Fibroblast of upper back skin (primary cell): ENCODE measurements around the gene LRRK1.
"Not testable (repeated sequence)": the region's sequence is repeated elsewhere in the genome, so short reads cannot be mapped to it uniquely, and the experiment has no call there.

Experiments
- DNase-seq: peaks from one replicate; pipeline ENCODE4 v3.0.0-alpha.2; 2013

LRRK1 gene

DNA sequence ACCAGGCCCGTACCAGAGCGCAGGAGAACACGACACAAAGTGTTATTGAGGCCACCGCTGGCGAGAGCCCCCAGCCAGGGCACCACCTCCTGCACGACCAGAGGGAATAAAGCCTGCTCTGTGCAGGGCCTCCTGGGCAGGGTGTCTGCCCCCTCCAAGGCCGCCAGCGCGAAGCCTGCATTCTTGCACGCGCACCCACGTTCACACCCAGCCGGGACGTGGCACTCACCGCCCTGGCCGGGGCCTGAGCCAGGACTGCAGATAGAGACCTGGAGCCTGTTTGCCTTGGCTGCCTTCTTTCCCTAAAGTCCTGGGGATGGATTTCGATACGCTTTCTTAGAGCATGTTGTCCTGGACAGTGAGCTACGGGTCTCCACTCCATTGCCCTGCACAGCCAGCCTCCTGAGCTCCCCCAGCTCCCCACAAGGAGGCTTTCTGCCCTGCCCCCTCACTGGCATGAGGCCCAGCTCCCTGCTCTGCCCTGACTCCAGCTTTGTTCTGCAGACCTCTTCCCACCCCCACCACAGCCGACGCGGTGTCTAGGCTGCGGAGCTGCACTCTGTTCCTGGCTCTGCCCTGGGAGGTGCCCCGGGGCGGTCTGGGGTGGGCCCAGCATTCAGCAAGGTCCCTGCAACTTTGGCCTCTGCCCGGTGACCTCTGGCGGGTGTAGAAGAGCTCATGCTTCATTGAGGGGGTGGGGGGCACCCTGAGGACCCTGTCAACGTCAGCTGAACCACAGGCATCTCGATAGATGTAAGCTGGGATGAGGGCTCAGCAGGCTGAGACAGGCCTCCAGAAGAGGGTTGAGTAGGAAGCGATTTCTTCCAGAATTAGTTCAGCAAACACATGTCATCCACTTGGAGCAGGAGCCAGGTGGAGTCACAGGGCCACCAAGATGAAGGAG is 145.0 kb downstream of the LRRK1 start:
- peak; percentile 32 for DNase-seq

DNA sequence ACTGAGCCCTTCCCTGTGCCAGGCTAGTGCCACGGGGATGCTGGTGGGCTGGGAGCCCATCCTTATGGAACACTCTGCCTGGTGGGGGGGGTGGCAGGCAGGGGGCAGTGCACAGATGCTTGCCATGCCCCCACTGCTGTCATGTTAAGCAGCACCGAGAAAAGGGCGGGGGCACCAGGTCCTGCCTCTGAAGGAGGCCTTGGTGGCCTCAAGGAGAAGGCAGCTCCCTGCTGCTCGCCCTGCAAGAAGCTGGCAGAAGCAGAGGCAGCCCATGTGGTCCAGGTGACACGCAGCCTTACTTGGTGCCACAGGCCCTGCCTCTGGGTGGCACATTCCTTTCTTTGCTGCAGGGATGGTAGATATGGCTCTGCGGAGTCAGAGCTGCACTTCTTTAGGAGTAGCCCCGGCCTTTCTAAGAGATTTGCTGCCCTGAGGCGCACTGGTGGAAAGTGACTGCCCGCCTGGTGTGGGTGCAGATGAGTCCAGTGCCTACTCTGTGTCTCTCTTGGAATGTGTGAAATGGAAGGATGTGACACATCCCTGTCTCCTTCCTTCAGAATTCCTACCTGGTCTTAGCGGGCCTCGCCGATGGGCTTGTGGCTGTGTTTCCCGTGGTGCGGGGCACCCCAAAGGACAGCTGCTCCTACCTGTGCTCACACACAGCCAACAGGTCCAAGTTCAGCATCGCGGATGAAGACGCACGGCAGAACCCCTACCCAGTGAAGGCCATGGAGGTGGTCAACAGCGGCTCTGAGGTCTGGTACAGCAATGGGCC is 145.8 kb downstream of the LRRK1 start:
- no peak for DNase-seq

DNA sequence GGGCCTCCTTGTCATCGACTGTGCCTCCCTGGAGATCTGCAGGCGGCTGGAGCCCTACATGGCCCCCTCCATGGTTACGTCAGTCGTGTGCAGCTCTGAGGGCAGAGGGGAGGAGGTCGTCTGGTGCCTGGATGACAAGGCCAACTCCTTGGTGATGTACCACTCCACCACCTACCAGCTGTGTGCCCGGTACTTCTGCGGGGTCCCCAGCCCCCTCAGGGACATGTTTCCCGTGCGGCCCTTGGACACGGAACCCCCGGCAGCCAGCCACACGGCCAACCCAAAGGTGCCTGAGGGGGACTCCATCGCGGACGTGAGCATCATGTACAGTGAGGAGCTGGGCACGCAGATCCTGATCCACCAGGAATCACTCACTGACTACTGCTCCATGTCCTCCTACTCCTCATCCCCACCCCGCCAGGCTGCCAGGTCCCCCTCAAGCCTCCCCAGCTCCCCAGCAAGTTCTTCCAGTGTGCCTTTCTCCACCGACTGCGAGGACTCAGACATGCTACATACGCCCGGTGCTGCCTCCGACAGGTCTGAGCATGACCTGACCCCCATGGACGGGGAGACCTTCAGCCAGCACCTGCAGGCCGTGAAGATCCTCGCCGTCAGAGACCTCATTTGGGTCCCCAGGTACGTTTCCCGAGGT is 146.5 kb downstream of the LRRK1 start:
- DNase-seq, result no peak

DNA sequence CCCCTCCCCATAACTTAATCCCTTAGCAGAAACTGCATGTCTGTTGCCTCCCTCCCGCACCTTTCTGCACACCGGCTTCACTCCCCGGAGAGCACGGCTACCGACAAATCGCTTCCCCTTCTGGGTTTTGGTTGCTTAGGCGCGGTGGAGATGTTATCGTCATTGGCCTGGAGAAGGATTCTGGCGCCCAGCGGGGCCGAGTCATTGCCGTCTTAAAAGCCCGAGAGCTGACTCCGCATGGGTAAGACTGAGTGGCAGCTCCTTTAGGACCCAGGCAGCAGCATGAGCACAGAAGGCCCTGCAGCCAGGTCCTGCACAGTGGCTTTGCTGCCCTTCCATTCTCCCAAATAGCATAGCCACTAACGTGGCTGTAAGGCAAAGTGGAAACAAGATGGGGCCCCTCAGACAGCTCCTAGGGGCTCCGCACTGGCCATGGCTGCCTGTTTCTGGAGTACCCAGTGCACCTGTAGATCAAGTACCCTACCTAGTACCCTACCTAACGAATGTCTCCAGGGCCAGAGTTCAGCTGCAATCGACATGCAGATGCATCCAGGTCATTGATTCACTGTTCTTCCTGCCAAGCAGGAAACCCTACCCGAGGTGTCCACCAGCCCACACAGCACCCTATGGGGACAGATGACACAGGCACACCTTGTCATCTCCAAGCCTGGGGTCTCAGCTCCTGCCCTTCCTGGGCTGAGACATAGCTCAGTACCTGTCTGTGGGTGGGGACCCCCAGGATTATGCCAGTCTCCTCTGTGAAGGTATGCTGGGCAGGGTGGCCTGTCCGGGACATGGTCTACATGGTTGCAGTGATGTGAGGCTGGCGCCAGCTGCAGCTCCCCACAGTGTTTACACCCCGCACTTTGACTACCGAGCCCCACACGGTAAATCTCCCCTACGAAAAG is 147.6 kb downstream of the LRRK1 start:
- no peak for DNase-seq

DNA sequence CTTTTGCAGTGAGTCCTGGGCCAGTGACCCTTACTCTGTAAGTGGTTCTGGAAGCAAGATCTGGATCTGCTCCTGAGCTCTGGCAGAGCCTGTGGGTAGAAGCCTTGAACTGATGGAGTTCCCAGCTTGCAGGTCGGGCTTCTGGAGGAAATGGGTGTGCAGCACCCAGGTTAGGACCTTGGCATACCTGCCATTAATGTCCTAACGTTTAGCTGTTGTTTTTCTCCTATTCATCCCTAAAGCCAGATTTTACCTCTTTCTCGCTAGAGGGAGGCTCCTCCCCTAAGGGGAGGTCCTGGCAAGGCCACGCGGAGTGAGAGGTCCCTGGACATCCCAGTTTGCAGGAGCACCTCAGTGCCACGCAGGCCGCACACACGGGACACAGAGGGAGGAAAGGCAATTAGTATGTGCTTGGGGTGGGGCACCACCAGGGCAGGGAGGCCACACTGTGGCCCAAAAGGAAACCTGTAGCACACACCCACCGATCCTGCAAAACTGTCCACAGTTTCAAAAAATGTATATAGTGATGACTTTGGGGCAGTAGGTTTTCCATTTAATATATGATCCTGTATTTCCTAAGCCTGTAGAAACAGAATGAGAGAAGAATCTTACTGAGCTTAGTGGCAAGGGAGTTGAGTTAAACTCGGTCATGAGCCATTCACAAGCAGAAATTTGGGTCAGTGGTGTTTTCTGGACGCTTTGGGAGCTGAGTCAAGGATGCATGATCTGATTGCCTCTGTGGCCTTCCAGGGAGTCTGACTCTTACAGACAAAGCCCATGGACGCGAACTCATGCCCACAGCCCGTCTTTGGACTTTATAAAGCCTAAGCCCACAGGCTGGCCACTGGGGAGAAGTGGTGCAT is 148.7 kb downstream of the LRRK1 start:
- DNase-seq, result no peak

DNA sequence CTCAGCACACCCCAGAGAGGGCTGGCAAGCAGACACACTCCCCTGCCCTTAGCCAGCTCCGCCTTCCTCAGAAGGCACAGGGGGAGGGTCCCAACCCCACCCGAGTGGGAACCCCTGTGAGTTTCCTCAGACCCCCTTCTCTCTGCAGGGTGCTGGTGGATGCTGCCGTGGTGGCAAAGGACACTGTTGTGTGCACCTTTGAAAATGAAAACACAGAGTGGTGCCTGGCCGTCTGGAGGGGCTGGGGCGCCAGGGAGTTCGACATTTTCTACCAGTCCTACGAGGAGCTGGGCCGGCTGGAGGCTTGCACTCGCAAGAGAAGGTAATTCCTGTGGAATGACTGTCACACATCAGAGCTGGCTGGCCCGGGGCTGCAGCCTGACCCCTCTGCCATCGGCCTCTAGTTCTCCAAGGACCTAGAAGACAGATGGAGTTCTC is 149.4 kb downstream of the LRRK1 start:
- DNase-seq, result no peak

DNA sequence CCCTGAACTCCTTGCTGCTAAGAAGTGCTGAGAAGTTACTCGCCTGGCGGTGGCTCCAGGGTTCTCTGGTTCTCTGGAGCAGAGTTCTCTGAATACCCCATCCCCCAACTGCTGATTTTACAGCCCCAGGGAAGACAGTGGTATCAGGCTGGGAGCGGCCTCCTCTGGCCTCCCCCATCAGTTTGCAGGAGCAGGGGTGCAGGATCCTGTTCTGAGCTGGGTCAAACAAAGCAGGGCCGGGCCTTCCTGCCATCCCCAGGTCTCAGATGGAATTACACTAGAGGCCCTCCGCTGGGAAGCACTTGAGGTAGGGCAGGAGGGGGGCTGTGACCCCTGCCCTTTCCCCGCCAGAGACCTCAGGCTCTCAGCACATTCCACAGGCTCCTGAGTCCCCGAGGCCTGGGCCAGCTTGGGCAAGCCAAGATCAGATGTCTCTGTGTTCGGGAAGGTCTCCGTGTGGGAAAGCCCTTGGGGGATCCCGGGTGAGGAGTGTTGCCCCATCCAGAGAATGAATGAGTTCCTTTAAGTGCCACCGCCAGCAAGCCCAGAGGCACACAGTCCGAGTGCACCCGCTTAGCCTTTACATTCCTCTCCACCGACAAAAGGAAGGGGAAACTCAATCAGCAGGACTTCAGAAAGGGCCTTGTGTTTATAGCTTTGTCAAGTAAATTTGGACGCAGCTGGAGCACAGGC is 149.9 kb downstream of the LRRK1 start:
- peak; percentile 33 for DNase-seq

DNA sequence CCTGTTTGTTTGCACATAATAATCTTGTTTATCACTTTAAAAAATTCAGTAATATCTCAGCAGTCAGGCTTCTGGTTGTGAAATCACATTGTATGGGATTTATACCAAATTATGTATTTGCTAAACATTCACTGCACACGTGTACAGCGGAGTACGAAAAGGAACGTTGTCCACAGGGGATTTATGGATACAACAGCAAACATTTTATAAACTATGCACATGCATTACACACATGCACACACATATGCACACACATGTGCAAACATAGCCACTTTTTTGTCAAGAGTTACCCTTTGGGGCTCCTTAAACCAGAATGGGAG is 150.5 kb downstream of the LRRK1 start:
- no peak for DNase-seq

DNA sequence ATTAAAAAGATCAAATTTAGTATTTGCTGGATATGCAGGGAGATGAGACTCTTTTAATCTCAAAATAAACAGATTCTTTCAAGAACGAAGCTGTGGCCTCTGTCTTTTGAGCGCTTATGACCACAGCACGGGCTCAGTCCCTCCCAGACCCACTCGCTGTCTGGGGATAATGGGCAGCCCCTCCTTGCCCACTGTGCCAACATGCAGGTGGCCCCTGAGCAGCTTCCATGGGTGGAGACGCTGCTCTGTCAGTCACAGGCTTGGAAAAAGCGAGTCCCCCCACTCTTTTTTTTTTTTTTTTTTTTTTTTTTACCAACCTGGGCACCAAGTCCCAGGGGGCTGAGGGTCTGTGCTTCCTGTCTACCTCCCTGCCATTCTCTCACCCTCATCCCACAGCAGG is 150.9 kb downstream of the LRRK1 start:
- DNase-seq, result no peak

DNA sequence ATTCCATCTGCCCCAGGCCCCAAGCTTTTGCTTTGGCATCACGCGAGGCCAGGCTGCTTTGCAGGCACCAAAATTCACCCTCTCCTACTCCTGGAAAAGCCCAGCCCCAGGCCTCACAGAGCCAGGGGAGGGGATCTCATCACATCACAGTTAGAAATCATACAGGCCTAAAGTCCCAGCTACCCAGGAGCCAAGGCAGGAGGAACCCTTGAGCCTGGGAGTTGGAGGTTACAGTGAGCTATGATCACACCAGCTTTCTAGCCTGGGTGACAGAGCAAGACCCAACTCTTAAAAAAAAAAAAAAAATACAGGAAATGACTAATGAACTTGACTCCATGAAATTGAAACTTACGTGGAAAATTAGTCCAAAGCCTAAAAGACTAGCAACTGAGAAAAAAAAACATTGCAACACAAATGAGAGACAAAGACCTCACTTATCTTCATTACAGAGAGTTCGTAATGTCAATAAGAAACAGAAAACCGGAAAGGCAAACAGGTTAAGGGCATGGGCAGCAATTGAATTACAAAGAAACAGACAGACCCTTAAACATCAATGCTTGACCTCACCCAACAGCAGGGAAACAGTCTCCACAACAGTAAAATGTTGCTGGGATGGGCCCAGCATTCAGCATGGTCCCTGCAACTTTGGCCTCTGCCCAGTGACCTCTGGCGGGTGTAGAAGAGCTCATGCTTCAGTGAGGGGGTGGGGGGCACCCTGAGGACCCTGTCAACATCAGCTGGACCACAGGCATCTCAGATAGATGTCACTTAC is 151.5 kb downstream of the LRRK1 start:
- peak; percentile 73 for DNase-seq

DNA sequence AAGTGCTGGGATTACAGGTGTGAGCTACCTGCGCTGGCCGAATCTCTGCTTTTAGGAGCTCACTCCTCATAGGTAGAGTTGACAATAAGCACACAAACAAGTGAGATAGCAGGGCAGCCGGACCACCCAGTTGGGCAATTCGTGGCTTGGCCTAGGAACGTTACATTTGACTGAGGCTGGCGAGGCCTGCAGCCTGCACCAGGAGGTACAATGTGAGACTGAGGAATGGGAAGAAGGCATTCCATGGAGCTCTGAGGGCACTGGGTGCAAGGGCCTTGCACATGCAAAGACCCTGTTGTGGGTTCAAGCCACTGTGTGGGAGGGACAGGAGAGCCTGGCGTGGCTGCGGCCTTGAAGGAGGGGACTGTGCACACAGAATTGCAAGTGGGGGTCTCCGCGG is 152.5 kb downstream of the LRRK1 start:
- no peak for DNase-seq

DNA sequence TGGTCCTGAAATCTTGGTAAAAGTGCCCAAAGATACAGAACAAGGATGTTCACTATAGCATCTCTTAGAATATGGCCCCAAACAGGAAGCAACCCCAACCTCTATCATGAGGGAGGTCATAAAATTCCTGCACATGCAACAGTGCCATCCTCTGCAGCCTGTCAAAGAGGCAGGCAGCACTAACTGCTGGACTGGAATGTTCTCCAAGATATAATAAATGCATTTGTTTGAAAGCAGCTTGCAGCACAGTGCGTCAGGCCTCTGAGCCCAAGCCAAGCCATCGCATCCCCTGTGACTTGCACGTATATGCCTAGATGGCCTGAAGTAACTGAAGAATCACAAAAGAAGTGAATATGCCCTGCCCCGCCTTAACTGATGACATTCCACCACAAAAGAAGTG is 153.1 kb downstream of the LRRK1 start:
- DNase-seq, result not testable (repeated sequence)

DNA sequence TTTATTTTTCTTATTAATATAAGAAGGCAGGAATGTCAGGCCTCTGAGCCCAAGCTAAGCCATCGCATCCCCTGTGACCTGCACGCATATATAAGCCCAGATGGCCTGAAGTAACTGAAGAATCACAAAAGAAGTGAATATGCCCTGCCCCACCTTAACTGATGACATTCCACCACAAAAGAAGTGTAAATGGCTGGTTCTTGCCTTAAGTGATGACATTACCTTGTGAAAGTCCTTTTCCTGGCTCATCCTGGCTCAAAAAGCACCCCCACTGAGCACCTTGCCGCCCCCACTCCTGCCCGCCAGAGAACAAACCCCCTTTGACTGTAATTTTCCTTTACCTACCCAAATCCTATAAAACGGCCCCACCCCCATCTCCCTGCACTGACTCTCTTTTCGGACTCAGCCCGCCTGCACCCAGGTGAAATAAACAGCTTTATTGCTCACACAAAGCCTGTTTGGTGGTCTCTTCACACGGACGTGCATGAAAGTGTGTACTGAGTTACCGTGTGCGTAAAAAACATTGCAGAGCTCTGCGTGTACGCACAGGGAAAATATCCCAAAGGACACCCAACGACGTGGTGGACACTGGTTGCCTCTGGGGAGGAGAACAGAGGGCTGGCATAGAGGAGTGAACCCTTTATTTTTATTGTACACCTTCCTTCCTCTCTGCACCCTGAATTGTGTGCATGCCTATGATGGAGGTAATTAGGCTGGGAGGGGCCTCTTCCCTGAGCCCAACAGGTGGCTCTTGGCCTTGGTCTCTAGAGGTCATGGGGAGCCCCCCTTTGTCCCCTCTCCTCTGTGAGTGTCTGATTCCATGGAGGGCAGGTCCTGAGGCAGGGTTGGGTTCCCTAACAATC is 158.9 kb downstream of the LRRK1 start:
- not testable (repeated sequence) for DNase-seq

DNA sequence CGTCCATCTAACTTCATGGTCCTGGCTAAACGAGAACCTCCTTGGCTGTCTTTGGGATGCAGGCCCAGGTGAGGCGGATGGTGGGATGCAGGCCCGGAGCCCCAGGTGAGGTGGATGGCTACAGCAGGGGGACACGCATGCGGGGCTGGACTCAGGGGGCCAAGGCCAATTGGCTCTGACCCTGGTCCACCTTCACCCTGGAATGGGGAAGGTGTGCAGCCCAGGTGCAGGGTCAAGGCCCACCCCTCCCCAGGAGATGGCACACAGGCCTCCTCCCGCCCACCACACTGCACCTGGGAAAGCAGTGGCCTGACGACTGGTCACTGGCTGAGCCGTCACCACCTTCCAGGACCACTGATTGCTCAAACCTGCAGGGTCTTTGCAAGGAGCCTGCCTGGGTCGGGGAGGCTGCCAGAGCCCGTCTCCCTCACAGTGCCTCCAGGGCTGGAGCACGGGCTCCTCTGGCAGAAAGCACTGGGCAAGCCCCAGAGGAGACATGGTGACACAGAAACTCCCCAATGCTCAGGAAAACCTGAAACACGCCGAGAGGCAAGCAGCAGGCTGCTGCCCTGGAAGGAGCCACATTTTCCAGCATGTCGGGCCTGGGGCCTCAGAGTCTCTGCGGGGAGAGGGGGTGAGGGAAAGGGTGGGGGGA is 159.6 kb downstream of the LRRK1 start:
- no peak for DNase-seq

DNA sequence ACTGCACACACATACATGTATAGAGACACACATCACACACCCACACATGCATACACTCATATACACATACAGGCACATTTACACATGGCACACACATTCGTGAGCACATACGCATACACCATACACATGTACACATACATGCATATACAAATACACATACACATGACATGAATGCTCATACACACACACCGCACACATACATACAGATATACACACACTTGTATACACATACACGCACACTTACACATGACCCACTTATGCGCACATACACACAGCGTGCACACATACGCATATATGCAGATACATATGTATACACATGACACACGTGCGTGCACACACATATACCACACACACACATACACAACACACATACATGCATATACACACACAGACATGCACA is 162.7 kb downstream of the LRRK1 start:
- no peak for DNase-seq

DNA sequence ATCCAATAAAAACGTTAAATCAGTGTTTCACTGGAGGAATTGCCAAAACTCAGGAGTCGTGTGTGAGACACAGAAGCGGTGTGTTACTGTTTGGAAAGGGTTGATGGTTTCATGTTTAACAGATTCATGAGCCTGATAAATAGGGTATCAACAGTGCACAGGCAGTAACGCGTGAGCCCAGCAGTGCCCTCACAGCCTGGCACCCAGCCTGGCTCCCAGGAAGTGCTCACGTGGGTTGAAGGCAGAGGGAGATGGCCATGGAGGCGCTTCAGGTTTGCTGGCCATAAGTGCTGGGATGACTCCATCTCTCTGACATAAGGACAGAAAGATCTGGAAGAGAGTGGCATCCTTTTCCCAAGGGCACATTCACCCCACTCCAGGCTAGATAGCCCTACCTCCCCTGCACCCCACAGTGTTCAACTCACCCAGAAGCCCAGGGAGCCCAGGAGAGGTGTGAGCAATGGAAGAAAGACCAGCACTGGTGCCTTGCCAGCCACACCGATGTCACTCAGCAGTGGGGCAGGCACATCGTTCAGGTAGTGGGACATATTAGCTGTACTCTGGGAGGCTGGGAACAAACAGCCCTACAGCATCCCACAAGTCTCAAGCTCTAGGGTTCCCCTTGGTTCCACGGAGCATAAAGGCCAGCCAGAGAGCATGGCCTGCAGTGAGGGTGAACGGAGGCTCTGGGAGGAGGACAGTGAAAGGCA is 164.3 kb downstream of the LRRK1 start:
- no peak for DNase-seq

DNA sequence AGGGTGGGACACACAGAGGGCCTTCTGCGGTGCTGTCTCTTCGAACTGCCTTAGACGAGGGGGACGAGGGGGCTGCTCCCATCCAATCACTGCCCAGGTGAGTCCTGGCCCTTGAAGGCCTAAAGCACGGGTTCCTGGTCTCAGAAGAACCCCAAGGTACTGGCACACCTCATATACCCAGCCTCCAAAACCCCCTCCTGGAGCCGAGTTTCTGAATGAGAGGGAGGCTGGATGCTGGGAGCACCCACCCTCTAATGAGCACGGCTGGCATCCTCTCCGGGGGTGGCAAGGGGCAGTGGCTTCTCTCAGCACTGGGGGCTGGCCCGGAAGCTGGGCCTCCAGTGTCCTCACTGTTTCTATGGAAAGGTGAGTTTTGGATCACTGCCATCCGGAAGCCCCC is 165.6 kb downstream of the LRRK1 start:
- no peak for DNase-seq

DNA sequence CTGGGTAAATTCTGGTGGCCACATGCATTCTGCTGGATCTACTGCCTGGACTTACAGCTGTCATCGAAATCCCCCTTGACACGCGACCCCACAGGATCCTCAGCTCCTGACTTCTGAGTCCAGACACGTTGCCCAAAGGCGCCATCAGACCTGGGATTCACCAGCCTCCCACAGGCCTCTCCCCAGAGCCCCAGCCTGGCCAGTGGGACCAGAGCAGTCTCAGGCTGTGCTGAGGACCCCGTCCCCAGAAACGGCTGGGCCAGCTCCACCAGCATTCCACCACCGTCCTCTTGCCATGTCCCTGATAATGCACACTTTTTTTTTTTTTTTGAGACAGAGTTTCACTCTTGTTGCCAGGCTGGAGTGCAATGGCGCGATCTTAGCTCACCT is 166.1 kb downstream of the LRRK1 start:
- no peak for DNase-seq
